LNCAP (cell line): ENCODE results near the gene CLIP4.

Experiments used
- CTCF ChIP-seq: fragments of 450-650 bp; IDR thresholded peaks from 2 replicates; pipeline ENCODE4 v1.5.1; 2017; ENCODE audit warnings: mild to moderate bottlenecking

CLIP4 gene

GRCh38 chr2:29154610-29155009 lies 39.4 kb downstream of the CLIP4 start:
- TF ChIP-seq CTCF: no peak

DNA sequence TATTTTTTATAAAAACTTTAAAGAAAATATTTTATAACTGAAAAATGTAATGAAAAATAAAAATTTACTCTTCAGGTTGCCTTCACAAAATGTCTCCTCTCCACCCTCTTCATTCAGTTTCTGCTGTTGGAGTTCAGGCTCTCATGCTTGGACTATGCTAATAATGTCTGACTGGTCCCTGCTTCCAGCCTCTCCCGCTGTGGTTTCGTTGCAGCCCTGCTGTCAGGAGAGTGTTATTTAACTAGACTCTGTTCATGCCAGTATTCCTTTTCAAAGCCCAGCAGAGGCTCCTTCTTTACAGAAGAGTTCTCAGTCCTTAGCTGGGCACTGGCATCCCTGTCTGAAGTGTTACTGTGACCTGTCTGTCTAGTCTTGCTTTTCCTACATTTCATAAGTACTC lies 40.4 kb downstream of the CLIP4 start:
- TF ChIP-seq CTCF: no peak

DNA sequence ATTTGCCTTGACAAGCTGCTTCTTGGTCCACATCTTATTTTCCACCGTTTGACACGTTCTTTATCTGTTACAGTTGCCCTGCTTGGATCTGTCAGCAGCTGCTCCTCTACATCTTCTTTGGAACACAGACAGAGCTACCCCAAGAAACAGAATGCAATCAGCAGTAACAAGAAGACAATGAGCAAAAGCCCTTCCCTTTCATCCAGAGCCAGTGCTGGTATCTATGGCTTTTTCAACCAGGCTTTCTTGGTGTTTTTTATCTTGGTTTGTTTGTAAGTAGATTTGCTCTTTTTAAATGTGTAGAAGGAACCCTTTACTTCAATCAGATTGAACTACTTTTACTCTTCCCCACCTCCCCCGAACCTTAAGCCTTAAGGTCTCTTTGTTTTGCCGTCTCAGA lies 41.9 kb downstream of the CLIP4 start:
- TF ChIP-seq CTCF: no peak

DNA sequence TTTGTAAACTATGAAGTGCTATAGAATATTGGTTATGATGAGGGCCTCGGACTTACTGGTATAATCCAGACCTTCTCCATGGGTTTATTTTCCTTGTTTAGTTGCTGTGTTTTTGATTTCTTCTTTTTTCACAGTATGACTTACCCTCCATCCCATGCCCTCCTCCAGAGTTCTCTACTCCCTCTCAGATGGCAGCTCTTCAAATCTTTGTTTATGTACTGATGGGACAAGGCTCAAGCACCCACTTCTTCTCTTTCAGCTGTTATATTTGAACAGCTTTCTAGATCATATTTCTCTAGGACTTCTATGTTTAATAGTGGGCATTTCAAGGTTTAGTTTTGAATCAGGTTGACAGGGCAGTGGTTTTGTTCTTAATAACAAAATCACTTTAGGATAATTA lies 43.9 kb downstream of the CLIP4 start:
- no peak for TF ChIP-seq CTCF

GRCh38 chr2:29160184-29160583 lies 45.0 kb downstream of the CLIP4 start:
- TF ChIP-seq CTCF: no peak

- no peak for TF ChIP-seq CTCF
Observed at GRCh38 chr2:29162204-29162928, 47.2 kb downstream of the CLIP4 start.

GRCh38 chr2:29164091-29164846 lies 49.1 kb downstream of the CLIP4 start:
- no peak for TF ChIP-seq CTCF
